HEK293 (cell line): ENCODE data around the gene ACTR1B.

Source experiments
- CTCF ChIA-PET: fragments of 350-600 bp; formaldehyde crosslinking; extraction: SDS; loops from one replicate; lab custom pipeline; 2021; ENCODE audit warnings: antibody characterized with exemption; lab: Yijun Ruan, JAX
- POLR2A ChIA-PET: fragments of 300-600 bp; formaldehyde crosslinking; extraction: SDS; loops from one replicate; lab custom pipeline; 2020; ENCODE audit warnings: antibody characterized with exemption, inconsistent platforms; lab: Yijun Ruan, JAX
- H3K27ac ChIP-seq: fragments of 200-500 bp; sonication (Bioruptor generic); 2 replicates; pipeline ENCODE4 v1.5.1; 2014; ENCODE audit warnings: low read depth, low read length, control low read depth, inconsistent platforms; ENCODE audit errors: extremely low read depth
- H3K36me3 ChIP-seq, 2 experiments: fragments of 200-500 bp in 1 of 2; sonication (Bioruptor generic) in 1 of 2; 1 replicate in 1 of 2; 2 replicates in 1 of 2; pipeline ENCODE4 v1.5.1; 2014 to 2017; ENCODE audit warnings: inconsistent platforms in 2 of 2, low read length in 2 of 2; ENCODE audit not compliant: control insufficient read depth in 2 of 2, insufficient read depth in 1 of 2
- H3K4me1 ChIP-seq: fragments of 200-500 bp; sonication (Bioruptor generic); 2 replicates; pipeline ENCODE4 v1.5.1; 2014; ENCODE audit warnings: mild to moderate bottlenecking, low read length, inconsistent platforms; ENCODE audit not compliant: control insufficient read depth, insufficient read depth
- H3K4me3 ChIP-seq: 2 replicates; pipeline ENCODE4 v1.5.1; 2011; ENCODE audit warnings: low read depth, mild to moderate bottlenecking, control low read depth, low read length, moderate library complexity
- H3K9me3 ChIP-seq: fragments of 200-500 bp; sonication (Bioruptor generic); 2 replicates; pipeline ENCODE4 v1.5.1; 2014; ENCODE audit warnings: low read depth, low read length, inconsistent platforms; ENCODE audit not compliant: control insufficient read depth, insufficient read depth
- KLF7 ChIP-seq: fragments of 450-650 bp; formaldehyde crosslinking; IDR thresholded peaks from 2 replicates; pipeline ENCODE4 v1.5.1; 2016; ENCODE audit warnings: missing biosample characterization, missing genetic modification characterization, borderline replicate concordance
- KLF8 ChIP-seq: fragments of 450-650 bp; formaldehyde crosslinking; IDR thresholded peaks from 2 replicates; pipeline ENCODE4 v1.5.1; 2016; ENCODE audit warnings: missing biosample characterization, missing genetic modification characterization
- PRDM1 ChIP-seq: fragments of 450-650 bp; formaldehyde crosslinking; IDR thresholded peaks from 2 replicates; pipeline ENCODE4; 2016; ENCODE audit warnings: missing biosample characterization, missing genetic modification characterization
- SCRT2 ChIP-seq: fragments of 450-650 bp; formaldehyde crosslinking; IDR thresholded peaks from 2 replicates; pipeline ENCODE4 v1.5.1; 2016; ENCODE audit warnings: missing biosample characterization, missing genetic modification characterization
- SP7 ChIP-seq: fragments of 450-650 bp; formaldehyde crosslinking; IDR thresholded peaks from 2 replicates; pipeline ENCODE4 v1.5.1; 2016; ENCODE audit warnings: missing biosample characterization, missing genetic modification characterization
- YY1 ChIP-seq: fragments of 450-650 bp; formaldehyde crosslinking; IDR thresholded peaks from 2 replicates; pipeline ENCODE4 v1.5.1; 2018; ENCODE audit warnings: missing biosample characterization, missing genetic modification characterization
- ZNF19 ChIP-seq: fragments of 450-650 bp; formaldehyde crosslinking; IDR thresholded peaks from 2 replicates; pipeline ENCODE4; 2016; ENCODE audit warnings: missing biosample characterization, missing genetic modification characterization, low read depth
- ZNF2 ChIP-seq: fragments of 450-650 bp; formaldehyde crosslinking; IDR thresholded peaks from 2 replicates; pipeline ENCODE4 v1.5.1; 2016; ENCODE audit warnings: missing biosample characterization, missing genetic modification characterization
- ZNF239 ChIP-seq: fragments of 450-650 bp; formaldehyde crosslinking; IDR thresholded peaks from 2 replicates; pipeline ENCODE4 v1.5.1; 2016; ENCODE audit warnings: missing biosample characterization, missing genetic modification characterization
- ZNF510 ChIP-seq: fragments of 450-650 bp; formaldehyde crosslinking; IDR thresholded peaks from 2 replicates; pipeline ENCODE4 v1.5.1; 2018; ENCODE audit warnings: mild to moderate bottlenecking, missing genetic modification characterization, missing biosample characterization; ENCODE audit not compliant: insufficient replicate concordance
- ZNF561 ChIP-seq: fragments of 450-650 bp; IDR thresholded peaks from 2 replicates; pipeline ENCODE4 v1.5.1; 2018; ENCODE audit warnings: missing biosample characterization, missing genetic modification characterization, borderline replicate concordance
- ZNF654 ChIP-seq: fragments of 450-650 bp; formaldehyde crosslinking; IDR thresholded peaks from 2 replicates; pipeline ENCODE4 v1.5.1; 2016; ENCODE audit warnings: low read depth, missing biosample characterization, missing genetic modification characterization
- ZNF670 ChIP-seq: fragments of 450-650 bp; formaldehyde crosslinking; IDR thresholded peaks from 2 replicates; pipeline ENCODE4 v1.5.1; 2016; ENCODE audit warnings: missing biosample characterization, missing genetic modification characterization, low read depth
- ZNF677 ChIP-seq: fragments of 450-650 bp; IDR thresholded peaks from 2 replicates; pipeline ENCODE4 v1.5.0; 2018; ENCODE audit warnings: missing biosample characterization, mild to moderate bottlenecking, missing genetic modification characterization, moderate library complexity
- ZNF76 ChIP-seq: fragments of 450-650 bp; formaldehyde crosslinking; IDR thresholded peaks from 2 replicates; pipeline ENCODE4; 2016; ENCODE audit warnings: low read depth, missing biosample characterization, missing genetic modification characterization, borderline replicate concordance
- ZNF768 ChIP-seq: fragments of 450-650 bp; formaldehyde crosslinking; IDR thresholded peaks from 2 replicates; pipeline ENCODE4 v1.5.1; 2018; ENCODE audit warnings: missing biosample characterization, mild to moderate bottlenecking, missing genetic modification characterization
- ZNF785 ChIP-seq: fragments of 450-650 bp; formaldehyde crosslinking; IDR thresholded peaks from 2 replicates; pipeline ENCODE4 v1.5.1; 2016; ENCODE audit warnings: missing biosample characterization, missing genetic modification characterization
- TF ChIP-seq, protein P1 (sequence below): fragments of 450-650 bp; formaldehyde crosslinking; IDR thresholded peaks from 2 replicates; pipeline ENCODE4 v1.5.1; 2016; ENCODE audit warnings: missing biosample characterization, missing genetic modification characterization
- TF ChIP-seq, protein P2 (sequence below): fragments of 450-650 bp; formaldehyde crosslinking; IDR thresholded peaks from 2 replicates; pipeline ENCODE4 v1.5.1; 2016; ENCODE audit warnings: missing biosample characterization, missing genetic modification characterization
- TF ChIP-seq, protein P3 (sequence below): fragments of 450-650 bp; formaldehyde crosslinking; IDR thresholded peaks from 2 replicates; pipeline ENCODE4 v1.5.1; 2016; ENCODE audit warnings: missing biosample characterization, missing genetic modification characterization

ACTR1B gene

DNA sequence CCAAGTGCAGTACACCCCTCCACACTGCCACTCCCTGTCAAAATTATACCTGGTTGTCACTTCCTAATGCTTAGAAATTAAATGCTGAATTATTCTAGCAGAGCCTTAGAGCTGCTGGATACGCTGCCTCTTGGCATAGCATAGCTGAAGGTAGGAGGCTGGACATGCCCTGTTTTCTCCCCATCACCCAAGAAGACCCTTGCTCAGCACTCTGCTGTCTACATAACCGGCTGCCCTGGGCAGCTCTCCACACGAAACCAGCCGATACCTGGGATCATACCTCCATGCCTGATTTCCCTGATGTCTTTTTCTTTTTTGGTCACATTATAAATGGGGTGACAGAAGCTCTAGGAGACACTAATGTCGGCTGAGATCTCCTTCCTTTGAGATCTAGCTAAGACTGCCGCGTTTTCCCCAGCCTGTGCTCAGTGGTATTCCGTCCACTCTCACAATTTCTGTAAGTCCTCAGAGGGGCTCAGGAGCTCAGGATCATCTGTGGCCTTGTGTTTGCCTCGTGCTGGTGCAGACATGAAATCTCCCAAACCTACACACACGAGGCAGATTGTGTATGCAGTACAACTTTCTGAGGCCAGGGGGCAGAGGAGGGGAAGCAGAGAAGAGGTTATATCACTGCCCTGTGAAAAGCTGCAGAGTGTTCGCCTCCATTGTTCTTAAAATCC is 36.1 kb upstream of the ACTR1B start:
- ChIA-PET CTCF (interaction anchor here (0.6 to 7.4 kb wide), 23 partner anchors 9 to 897 kb away, joined by 3 to 130 read pairs (median 4); partner anchors contain the start of genes ACTR1B and ANKRD36B), POLR2A (interaction anchor here (0.6 to 1.5 kb wide), 2 partner anchors 109 to 268 kb away, joined by 5 to 8 read pairs; no protein-coding TSS in a partner anchor)
- no peaks in the 10 kb centered on the region for H3K4me1 ChIP-seq

DNA sequence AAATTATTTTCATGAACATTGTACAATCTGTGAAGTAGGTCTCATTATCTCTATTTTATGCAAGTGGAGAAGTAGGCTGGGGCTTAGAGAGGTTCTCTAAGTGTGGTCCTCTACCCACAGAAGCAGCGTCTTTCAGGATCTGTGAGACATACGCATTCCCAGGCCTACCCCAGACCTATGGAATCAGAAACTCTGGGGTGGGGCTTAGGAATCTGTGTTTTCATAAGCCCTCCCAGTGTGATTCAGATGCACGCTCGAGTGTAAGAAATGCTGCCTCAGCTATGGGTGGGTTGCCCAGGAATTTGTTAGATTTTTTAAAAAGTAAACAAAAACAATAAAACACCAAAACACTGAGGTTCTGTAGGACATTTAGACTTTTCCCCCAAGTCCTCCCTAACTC is 34.7 kb upstream of the ACTR1B start:
- H3K36me3 ChIP-seq: no peaks in the 10 kb centered on the region
- H3K4me3 ChIP-seq: no peak overlapping the region
- H3K27ac ChIP-seq: no peak overlapping the region
- H3K9me3 ChIP-seq: no peaks in the 10 kb centered on the region
- ChIA-PET CTCF (interaction anchor here (0.7 to 7.4 kb wide), 11 partner anchors 11 to 686 kb away, joined by 3 to 130 read pairs (median 7); partner anchors contain the start of genes ACTR1B, ANKRD36B and COX5B), POLR2A (interaction anchor here (1.5 kb wide), 1 partner anchor 34 kb away, joined by 3 read pairs; the partner anchor contains the start of gene ACTR1B)
- no peaks in the 10 kb centered on the region for H3K4me1 ChIP-seq
- no peak for TF ChIP-seq ZNF785 (tag by site-specific recombination)
- no peak for TF ChIP-seq YY1 (tag by site-specific recombination)
- TF ChIP-seq ZNF670 (tag by site-specific recombination): no peak
- no peak for TF ChIP-seq ZNF768 (tag by site-specific recombination)
- TF ChIP-seq, protein P1, sequence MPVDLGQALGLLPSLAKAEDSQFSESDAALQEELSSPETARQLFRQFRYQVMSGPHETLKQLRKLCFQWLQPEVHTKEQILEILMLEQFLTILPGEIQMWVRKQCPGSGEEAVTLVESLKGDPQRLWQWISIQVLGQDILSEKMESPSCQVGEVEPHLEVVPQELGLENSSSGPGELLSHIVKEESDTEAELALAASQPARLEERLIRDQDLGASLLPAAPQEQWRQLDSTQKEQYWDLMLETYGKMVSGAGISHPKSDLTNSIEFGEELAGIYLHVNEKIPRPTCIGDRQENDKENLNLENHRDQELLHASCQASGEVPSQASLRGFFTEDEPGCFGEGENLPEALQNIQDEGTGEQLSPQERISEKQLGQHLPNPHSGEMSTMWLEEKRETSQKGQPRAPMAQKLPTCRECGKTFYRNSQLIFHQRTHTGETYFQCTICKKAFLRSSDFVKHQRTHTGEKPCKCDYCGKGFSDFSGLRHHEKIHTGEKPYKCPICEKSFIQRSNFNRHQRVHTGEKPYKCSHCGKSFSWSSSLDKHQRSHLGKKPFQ (tag by site-specific recombination): no peak
- TF ChIP-seq ZNF561 (tag by site-specific recombination): no peak
- no peak for TF ChIP-seq ZNF239 (tag by site-specific recombination)
- no peak for TF ChIP-seq KLF8 (tag by site-specific recombination)
- TF ChIP-seq, protein P2, sequence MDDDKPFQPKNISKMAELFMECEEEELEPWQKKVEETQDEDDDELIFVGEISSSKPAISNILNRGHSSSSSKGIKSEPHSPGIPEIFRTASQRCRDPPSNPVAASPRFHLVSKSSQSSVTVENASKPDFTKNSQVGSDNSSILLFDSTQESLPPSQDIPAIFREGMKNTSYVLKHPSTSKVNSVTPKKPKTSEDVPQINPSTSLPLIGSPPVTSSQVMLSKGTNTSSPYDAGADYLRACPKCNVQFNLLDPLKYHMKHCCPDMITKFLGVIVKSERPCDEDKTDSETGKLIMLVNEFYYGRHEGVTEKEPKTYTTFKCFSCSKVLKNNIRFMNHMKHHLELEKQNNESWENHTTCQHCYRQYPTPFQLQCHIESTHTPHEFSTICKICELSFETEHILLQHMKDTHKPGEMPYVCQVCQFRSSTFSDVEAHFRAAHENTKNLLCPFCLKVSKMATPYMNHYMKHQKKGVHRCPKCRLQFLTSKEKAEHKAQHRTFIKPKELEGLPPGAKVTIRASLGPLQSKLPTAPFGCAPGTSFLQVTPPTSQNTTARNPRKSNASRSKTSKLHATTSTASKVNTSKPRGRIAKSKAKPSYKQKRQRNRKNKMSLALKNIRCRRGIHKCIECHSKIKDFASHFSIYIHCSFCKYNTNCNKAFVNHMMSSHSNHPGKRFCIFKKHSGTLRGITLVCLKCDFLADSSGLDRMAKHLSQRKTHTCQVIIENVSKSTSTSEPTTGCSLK: no peak
- TF ChIP-seq PRDM1 (tag by site-specific recombination): no peak

More for the DNA sequence above, 36.1 kb upstream of the ACTR1B start:
- H3K36me3 ChIP-seq: no peaks in the 10 kb centered on the region
- no peak overlapping the region for H3K27ac ChIP-seq
- no peak overlapping the region for H3K4me3 ChIP-seq
- no peaks in the 10 kb centered on the region for H3K9me3 ChIP-seq
- TF ChIP-seq ZNF654 (tag by site-specific recombination) (peak; percentile 17; the same call in 1 of the 2 replicates), KLF7 (tag by site-specific recombination) (no peak), ZNF19 (tag by site-specific recombination) (no peak)

DNA sequence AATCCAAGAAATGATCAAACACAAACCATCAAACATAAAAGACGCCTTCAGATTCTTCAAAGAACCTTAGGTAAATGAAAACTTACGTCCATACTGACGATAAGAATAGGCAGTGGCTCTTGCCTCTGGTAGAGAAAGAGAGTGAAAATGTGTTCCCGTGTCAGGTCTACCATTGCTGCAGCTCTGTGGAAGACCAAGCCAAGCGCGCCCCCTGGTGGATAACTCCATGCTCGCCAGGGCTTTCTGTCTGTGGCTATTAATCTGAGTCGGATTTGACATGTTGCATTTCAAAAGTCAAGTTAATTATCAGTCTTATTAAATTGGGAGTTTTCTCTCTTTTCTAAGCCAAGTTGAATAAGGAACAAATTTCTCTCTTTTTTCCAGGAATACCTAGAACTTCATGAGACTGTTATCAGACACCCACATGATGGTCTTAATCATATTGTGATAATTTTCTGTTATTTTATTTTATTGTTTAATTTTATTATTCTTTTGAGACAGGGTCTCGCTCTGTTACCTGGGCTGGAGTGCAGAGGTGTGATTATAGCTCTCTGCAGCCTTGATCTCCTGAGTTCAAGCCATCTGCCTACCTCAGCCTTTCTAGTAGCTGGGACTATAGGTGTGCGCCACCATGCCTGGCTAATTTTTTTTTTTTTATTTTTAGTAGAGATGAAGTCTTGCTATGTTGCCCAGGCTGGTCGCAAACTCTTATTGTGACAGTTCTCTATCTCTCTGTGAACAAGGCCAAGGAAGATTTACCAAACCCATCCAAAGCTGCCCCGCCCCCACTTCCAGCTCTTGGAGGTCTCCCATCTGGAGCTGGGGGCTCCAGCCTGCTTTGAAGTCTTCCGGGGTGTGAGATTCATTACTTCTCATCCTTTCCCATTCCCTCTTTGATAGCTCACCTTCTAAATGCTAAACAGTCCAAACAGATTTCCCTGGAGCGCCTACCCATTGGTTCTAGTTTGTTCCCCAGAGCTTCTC is 33.7 kb upstream of the ACTR1B start:
- Histone ChIP-seq H3K9me3 (no peaks in the 10 kb centered on the region), H3K27ac (no peak overlapping the region), H3K4me1 (no peaks in the 10 kb centered on the region), H3K36me3 (no peaks in the 10 kb centered on the region), H3K4me3 (no peak overlapping the region)
- ChIA-PET POLR2A (interaction anchor here (0.9 to 1.8 kb wide), 4 partner anchors 32 to 107 kb away, joined by 3 to 6 read pairs (median 4); partner anchors contain the start of genes ACTR1B and COX5B), CTCF (interaction anchor here (0.7 to 7.4 kb wide), 19 partner anchors 9 to 749 kb away, joined by 3 to 130 read pairs (median 7); partner anchors contain the start of genes ACTR1B, ANKRD36B and COX5B)
- TF ChIP-seq SCRT2 (tag by site-specific recombination): peak; percentile 82
- TF ChIP-seq ZNF677 (tag by site-specific recombination): peak; percentile 99
- peak; percentile 55; the same call in 1 of the 2 replicates for TF ChIP-seq ZNF2 (tag by site-specific recombination)
- no peak for TF ChIP-seq ZNF76 (tag by site-specific recombination)
- TF ChIP-seq ZNF510 (tag by site-specific recombination): no peak
- peak; percentile 25; the same call in 1 of the 2 replicates for TF ChIP-seq YY1 (tag by site-specific recombination)
- TF ChIP-seq SP7: peak; percentile 20; the same call in 1 of the 2 replicates
- TF ChIP-seq, protein P3, sequence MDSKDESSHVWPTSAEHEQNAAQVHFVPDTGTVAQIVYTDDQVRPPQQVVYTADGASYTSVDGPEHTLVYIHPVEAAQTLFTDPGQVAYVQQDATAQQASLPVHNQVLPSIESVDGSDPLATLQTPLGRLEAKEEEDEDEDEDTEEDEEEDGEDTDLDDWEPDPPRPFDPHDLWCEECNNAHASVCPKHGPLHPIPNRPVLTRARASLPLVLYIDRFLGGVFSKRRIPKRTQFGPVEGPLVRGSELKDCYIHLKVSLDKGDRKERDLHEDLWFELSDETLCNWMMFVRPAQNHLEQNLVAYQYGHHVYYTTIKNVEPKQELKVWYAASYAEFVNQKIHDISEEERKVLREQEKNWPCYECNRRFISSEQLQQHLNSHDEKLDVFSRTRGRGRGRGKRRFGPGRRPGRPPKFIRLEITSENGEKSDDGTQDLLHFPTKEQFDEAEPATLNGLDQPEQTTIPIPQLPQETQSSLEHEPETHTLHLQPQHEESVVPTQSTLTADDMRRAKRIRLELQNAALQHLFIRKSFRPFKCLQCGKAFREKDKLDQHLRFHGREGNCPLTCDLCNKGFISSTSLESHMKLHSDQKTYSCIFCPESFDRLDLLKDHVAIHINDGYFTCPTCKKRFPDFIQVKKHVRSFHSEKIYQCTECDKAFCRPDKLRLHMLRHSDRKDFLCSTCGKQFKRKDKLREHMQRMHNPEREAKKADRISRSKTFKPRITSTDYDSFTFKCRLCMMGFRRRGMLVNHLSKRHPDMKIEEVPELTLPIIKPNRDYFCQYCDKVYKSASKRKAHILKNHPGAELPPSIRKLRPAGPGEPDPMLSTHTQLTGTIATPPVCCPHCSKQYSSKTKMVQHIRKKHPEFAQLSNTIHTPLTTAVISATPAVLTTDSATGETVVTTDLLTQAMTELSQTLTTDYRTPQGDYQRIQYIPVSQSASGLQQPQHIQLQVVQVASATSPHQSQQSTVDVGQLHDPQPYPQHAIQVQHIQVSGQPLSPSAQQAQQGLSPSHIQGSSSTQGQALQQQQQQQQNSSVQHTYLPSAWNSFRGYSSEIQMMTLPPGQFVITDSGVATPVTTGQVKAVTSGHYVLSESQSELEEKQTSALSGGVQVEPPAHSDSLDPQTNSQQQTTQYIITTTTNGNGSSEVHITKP (tag by site-specific recombination): 0 out of 2 replicates have a peak, but pooled peaks have one; percentile 19
